CD1c-positive myeloid dendritic cell (primary cell): ENCODE measurements around the gene P2RX7.
A peak's percentile ranks its signal among the peaks of the same experiment; 100 is the strongest.

Experiments
- DNase-seq: peaks from one replicate; pipeline ENCODE4 v3.0.0-alpha.2; 2016; ENCODE audit errors: extremely low spot score

Gene P2RX7

GRCh38 chr12:121132601-121133481 is at the start of gene P2RX7:
Gene P2RX7 (plus strand): TSS chr12:121132876. CDS start chr12:121132971, 95 bp downstream.
- peak; percentile 85 for DNase-seq

- no peak for DNase-seq
These were observed 48.4 kb upstream of the P2RX7 start for GRCh38 chr12:121084229-121084628.

GRCh38 chr12:121085069-121085468 is 47.6 kb upstream of the P2RX7 start:
- no peak for DNase-seq

- no peak for DNase-seq
These were observed 46.9 kb upstream of the P2RX7 start for GRCh38 chr12:121085506-121086353.

GRCh38 chr12:121086781-121087295 is 45.8 kb upstream of the P2RX7 start:
- DNase-seq = no peak

GRCh38 chr12:121087467-121088194 is 45.0 kb upstream of the P2RX7 start:
- no peak for DNase-seq

- DNase-seq = no peak
These were observed 44.5 kb upstream of the P2RX7 start for GRCh38 chr12:121088195-121088585.

- DNase-seq = no peak
These were observed 43.5 kb upstream of the P2RX7 start for GRCh38 chr12:121089031-121089812.

- no peak for DNase-seq
These were observed 42.8 kb upstream of the P2RX7 start for GRCh38 chr12:121089813-121090430.

GRCh38 chr12:121090586-121091514 is 41.8 kb upstream of the P2RX7 start:
- DNase-seq = no peak

GRCh38 chr12:121092034-121092433 is 40.6 kb upstream of the P2RX7 start:
- DNase-seq = no peak

GRCh38 chr12:121093487-121093891 is 39.2 kb upstream of the P2RX7 start:
- DNase-seq = no peak

- peak; percentile 80 for DNase-seq
These were observed 37.0 kb upstream of the P2RX7 start for GRCh38 chr12:121095544-121096198.

- peak; percentile 61 for DNase-seq
These were observed 36.4 kb upstream of the P2RX7 start for GRCh38 chr12:121096199-121096798.

- DNase-seq = no peak
These were observed 32.9 kb upstream of the P2RX7 start for GRCh38 chr12:121099779-121100178.

GRCh38 chr12:121102307-121102706 is 30.4 kb upstream of the P2RX7 start:
- DNase-seq = no peak

GRCh38 chr12:121107681-121108080 is 25.0 kb upstream of the P2RX7 start:
- no peak for DNase-seq

- no peak for DNase-seq
These were observed 24.2 kb upstream of the P2RX7 start for GRCh38 chr12:121108492-121108891.
